Fibroblast of the aortic adventitia (primary cell): ENCODE results near the gene PUM2. TPM values are rescaled to one million over a fixed set of nuclear protein-coding genes. Genes with fewer than 3 reads are reported as not detected.

Experiments
- DNase-seq: peaks from one replicate; pipeline ENCODE4 v3.0.0-alpha.2; 2010; ENCODE audit warnings: low read depth
- H3K4me3 ChIP-seq: 2 replicates; pipeline ENCODE4 v1.5.1; 2011; ENCODE audit warnings: low read depth, mild to moderate bottlenecking, control low read depth, low read length, moderate library complexity
- CTCF ChIP-seq: IDR thresholded peaks from 2 replicates; pipeline ENCODE4 v1.5.1; 2011; ENCODE audit warnings: mild to moderate bottlenecking, low read length, control low read depth, inconsistent platforms; ENCODE audit not compliant: insufficient read depth
- total RNA-seq: library from RNA; depleted of rRNA; stranded (reverse); fragments of >200 nt; gene quantifications from 2 replicates; pipeline ENCODE4 v1.2.3, GENCODE V29; 2012; ENCODE audit warnings: low replicate concordance

Gene PUM2
- total RNA-seq, 1 donor = 50.0 TPM

GRCh38 chr2:20209373-20210109 lies 141.1 kb downstream of the PUM2 start:
- no peak for DNase-seq
- no peak for TF ChIP-seq CTCF
- no peak overlapping the region for H3K4me3 ChIP-seq

- no peak for TF ChIP-seq CTCF
- H3K4me3 ChIP-seq = no peak overlapping the region
- DNase-seq = no peak
These were observed 142.2 kb downstream of the PUM2 start for GRCh38 chr2:20208476-20208859.

GRCh38 chr2:20207051-20207450 lies 143.6 kb downstream of the PUM2 start:
- no peak for DNase-seq
- H3K4me3 ChIP-seq = no peak overlapping the region
- no peak for TF ChIP-seq CTCF

GRCh38 chr2:20205915-20206524 lies 144.6 kb downstream of the PUM2 start:
- no peak for DNase-seq
- H3K4me3 ChIP-seq = no peak overlapping the region
- TF ChIP-seq CTCF = no peak

GRCh38 chr2:20205069-20205468 lies 145.6 kb downstream of the PUM2 start:
- no peak overlapping the region for H3K4me3 ChIP-seq
- no peak for DNase-seq
- TF ChIP-seq CTCF = no peak

- DNase-seq = no peak
- no peak for TF ChIP-seq CTCF
- no peak overlapping the region for H3K4me3 ChIP-seq
These were observed 147.0 kb downstream of the PUM2 start for GRCh38 chr2:20203521-20204225.
